NCI-H187 (cell line): ENCODE results near the gene NR3C1.

Source experiments
- DNase-seq, 2 experiments: peaks; one replicate each; lab custom pipeline; 2025; lab: John Stamatoyannopoulos, UW

The NR3C1 gene

GRCh38 chr5:143309661-143310431 lies 93.6 kb downstream of the NR3C1 start:
- DNase-seq = no peak

DNA sequence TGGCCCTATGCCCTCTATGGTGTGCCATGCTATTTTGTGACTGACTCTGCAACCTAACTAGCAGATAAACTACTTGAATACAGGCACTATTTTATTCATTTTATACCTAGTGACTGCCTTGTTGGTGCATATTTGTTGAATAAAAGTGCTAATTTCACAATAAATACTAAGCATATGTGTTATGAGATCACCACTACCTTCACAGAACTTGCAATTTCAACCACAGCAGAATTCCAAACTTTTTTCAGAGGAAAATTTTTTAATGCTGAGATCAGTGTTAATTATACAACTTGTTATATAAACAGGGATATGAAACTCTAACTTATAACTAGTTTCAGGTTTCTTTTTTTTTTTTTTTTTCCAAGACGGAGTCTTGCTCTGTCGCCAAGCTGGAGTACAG lies 94.8 kb downstream of the NR3C1 start:
- DNase-seq = no peak

GRCh38 chr5:143306040-143306439 lies 97.4 kb downstream of the NR3C1 start:
- no peak for DNase-seq

GRCh38 chr5:143304836-143305475 lies 98.5 kb downstream of the NR3C1 start:
- DNase-seq = no peak

GRCh38 chr5:143302341-143303045 lies 101.0 kb downstream of the NR3C1 start:
- DNase-seq = no peak

GRCh38 chr5:143297756-143298155 lies 105.7 kb downstream of the NR3C1 start:
- DNase-seq = no peak

DNA sequence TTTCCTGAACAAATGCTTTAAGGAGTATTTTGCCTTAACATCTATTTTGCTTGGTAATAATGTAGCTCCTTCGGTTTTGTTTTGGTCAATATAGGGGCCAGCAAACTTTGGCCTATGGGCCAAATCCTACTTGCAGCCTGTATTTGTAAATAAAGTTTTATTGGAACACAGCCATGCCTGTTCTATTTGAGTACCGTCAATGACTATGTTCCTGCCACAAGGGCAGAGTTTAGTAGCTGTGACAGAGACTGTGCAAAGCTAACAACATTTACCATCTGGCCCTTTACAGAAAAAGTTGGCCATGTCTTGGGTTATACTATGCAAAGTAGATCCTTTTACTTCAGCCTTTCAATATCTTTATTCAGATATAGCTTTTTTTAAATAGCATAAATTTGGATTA lies 113.4 kb downstream of the NR3C1 start:
- no peak for DNase-seq

DNA sequence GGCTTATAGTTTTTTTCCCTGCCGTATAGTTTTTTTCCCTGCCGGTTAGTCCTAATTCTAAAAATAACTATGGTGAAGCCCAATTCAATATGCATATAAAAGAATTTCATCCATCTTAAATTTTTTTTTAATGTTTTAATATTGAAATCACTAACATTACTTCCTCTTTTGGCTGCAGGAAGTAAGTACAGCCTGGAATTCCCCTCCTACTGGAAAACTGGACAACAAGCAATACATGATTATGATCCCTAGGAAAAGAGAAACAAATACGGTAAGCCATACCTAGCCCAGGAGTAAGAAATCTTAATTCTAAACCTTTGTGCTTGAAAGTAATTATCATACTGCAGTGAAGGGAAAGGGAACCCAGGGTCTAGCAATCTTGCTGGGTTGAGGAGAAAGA lies 119.0 kb downstream of the NR3C1 start:
- DNase-seq = no peak

DNA sequence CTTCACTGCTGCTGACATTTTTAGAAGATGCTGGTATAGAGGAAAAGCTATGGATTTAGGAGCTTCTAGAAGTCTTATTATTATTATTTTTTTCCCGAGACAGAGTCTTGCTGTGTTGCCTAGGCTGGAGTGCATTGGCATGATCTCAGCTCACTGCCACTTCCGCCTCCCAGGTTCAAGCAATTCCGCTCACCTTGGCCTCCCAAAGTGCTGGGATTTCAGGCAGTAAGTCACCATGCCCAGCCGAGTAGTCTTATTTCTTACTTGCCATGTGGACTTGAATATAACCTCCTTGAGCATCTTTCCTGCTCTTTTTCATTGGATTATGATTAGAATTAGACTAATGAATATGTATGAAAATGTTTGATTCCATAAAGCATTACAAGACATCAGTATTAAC lies 119.5 kb downstream of the NR3C1 start:
- no peak for DNase-seq

DNA sequence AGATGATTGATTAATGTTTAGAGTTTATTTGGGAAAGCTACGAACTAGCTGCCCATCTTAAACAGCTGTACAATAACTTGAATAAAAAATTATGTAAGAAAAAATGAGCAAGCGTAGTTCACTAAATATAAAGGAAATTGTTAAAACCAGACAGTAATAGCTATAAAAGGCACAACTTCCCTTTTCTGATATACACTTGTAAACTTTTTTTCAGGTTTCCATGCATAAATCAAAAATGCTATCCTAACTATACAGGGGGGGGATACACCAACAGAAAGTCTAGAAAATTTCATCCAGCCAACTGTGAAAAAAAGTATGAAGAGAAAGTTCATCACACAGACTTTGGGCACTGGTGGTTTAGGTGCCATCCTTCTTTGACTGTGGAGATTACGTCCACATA lies 122.3 kb downstream of the NR3C1 start:
- DNase-seq = no peak

GRCh38 chr5:143279698-143280097 lies 123.8 kb downstream of the NR3C1 start:
- DNase-seq = no peak

DNA sequence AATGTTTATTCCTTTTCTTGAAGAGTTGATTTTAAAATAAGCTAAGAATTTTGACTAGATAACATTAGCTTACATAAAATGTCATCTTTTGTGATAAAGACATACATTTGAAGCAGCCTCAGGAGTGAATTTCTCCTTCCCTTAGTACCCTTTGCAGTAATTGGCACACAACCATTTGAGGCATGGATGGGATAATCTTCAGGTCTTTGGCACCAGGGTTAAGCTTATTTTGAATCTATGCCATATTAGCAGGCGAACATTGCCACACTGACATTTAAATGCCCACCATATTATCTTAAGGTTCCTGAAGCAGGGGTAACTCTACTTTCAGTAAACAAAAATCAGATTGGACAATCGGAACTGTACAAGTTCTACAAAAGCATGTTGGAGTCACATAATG lies 126.0 kb downstream of the NR3C1 start:
- DNase-seq = no peak

DNA sequence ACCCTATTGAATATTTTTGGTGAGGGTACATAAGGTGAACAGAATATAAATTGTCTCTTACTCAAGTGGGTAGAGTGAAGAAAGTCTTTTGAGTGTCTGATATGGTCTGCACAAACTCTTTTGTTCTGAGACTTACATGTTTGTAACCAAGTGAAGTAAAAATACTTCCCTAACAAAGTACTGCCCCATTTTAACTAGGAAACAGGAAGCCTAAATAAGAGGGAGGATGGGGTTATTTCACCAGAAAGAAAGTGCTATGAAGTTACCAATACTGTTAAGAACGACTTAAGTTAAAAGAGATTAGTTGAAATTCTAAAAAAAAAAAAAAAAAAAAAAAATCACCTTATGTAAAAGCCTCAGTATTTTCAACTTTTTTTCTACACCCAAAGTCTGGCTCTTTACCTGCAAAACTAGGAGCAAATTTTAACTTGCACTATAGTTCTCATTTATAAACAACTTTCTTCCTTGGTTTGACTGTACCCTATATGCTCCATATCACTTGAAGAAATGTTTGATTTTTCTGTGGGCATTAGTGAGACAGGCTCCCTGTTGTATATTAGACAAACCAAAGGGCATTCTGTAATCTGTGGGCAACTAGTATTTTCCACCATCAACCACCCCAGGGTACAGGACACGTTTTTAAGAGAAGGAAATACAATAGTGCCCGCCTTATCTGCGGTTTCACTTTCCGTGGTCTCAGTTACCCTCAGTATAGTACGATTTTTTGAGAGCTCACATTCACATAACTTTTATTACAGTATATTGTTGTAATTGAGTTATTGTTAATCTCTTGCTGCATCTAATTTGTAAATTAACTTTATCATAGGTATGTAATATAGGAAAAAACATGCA lies 127.7 kb downstream of the NR3C1 start:
- no peak for DNase-seq

DNA sequence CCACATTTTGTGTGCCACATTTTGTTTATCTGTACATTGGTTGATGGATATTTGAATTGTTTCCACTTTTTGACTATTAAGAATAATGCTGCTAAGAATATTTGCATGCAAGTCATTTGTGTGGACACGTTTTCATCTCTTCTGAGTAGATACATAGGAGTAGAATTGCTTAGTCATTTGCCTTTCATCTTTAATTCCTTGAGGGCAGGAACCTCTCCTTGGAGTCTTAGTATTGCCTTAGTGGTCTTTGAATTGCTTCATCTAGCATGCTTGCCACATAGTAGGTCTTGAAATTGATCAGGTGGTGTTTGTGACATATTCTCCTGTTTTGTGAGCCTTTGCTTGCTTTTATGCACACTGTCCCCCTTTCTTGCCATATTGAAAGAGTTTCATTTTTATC lies 128.5 kb downstream of the NR3C1 start:
- DNase-seq = no peak

- DNase-seq = no peak
Measured at GRCh38 chr5:143271431-143271830, 132.1 kb downstream of the NR3C1 start.

DNA sequence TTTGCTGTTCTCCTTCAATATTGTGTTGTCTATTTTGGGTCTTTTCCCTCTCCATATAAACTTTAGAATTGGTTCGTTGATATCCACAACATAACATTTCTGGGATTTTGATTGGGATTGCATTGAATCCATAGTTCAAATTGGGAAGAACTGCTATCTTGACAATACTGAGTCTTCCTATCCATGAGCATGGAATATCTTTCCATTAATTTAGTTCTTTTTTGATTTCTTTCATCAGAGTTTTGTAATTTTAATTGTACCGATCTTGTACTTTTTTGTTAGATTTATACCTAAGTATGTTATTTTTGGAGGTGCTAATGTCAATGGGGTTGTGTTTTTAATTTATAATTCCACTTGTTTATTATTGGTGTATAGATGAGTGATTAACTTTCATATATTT lies 135.1 kb downstream of the NR3C1 start:
- DNase-seq = no peak

GRCh38 chr5:143267186-143267585 lies 136.3 kb downstream of the NR3C1 start:
- no peak for DNase-seq

DNA sequence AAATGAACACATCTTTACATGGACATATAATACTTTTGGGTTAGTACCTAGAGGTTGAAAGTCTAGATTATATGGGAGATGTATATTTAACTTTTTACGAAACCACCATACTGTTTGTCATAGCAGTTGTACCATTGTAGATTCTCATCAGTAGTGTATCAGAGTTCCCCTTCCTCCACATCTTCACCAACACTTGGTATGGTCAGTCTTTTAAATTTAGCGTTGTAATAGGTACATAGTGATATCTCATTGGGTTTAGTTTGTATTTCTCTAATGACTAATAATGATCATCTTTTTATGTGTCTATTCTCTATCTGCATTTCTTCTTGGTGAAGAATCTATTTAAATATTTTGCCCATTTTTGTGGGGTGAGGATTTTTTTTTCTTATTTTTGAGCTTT lies 137.5 kb downstream of the NR3C1 start:
- no peak for DNase-seq

- DNase-seq = no peak
Measured at GRCh38 chr5:143263272-143263810, 140.1 kb downstream of the NR3C1 start.

GRCh38 chr5:143262393-143263174 lies 140.9 kb downstream of the NR3C1 start:
- no peak for DNase-seq

DNA sequence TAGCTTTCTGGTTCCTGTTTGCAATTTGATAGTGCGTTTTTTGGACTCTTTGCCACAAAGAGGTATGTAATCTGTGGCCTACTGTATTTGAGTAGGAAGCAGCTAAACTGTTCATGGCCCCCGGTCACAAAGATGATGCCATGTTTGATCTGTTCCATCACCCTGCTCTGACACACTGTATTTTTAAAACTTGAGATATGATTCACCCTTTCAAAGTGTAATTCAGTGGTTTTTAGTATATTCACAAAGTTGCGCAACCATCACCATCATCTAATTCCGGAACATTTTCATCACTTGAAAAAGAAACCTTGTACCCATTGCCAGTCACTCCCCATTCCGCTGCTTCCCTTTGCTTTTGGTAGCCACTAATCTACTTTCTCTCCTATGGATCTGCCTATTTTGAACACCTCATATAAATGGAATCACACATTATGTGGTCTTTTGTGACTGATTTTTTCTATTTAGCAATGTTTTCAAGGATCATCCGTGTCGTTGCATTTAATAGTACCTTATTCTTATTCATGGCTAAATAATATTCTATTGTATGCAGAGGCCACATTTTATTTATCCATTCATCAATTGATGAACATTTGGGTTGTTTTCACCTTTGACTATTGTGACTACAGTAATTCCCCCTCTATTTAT lies 141.6 kb downstream of the NR3C1 start:
- DNase-seq = no peak
